Calu3 (cell line): ENCODE results near the gene GFY. TPM values are rescaled to one million over a fixed set of nuclear protein-coding genes. Genes with fewer than 3 reads are reported as not detected.

Source experiments
- BruUV-seq: library from RNA; stranded (reverse); fragments of 400-500 nt; replicated peaks from 2 replicates; lab custom pipeline; 2021; lab: Mats Ljungman, UMichigan
- CTCF ChIA-PET: fragments of 300-600 bp; sonication (Branson Sonifier 250); formaldehyde crosslinking; loops from one replicate; lab custom pipeline; 2022; ENCODE audit warnings: antibody characterized with exemption; lab: Charles Lee
- DNase-seq: peaks from one replicate; pipeline ENCODE4 v3.0.0; 2022
- H3K27ac Mint-ChIP-seq: one replicate; pipeline ENCODE4 v1.8.0; 2022; ENCODE audit warnings: mixed read lengths; ENCODE audit not compliant: unreplicated experiment
- H3K27me3 Mint-ChIP-seq: one replicate; pipeline ENCODE4 v1.8.0; 2022; ENCODE audit warnings: mixed read lengths; ENCODE audit not compliant: unreplicated experiment
- H3K36me3 Mint-ChIP-seq: one replicate; pipeline ENCODE4 v1.8.0; 2022; ENCODE audit warnings: mild to moderate bottlenecking, moderate library complexity, mixed read lengths; ENCODE audit not compliant: insufficient read depth, unreplicated experiment
- H3K4me1 Mint-ChIP-seq: one replicate; pipeline ENCODE4 v1.8.0; 2022; ENCODE audit warnings: mild to moderate bottlenecking, low read depth, mixed read lengths; ENCODE audit not compliant: unreplicated experiment
- H3K4me3 Mint-ChIP-seq: one replicate; pipeline ENCODE4 v1.8.0; 2022; ENCODE audit warnings: mild to moderate bottlenecking, low read depth, moderate library complexity, mixed read lengths; ENCODE audit not compliant: unreplicated experiment
- H3K9me3 Mint-ChIP-seq: one replicate; pipeline ENCODE4 v1.8.0; 2022; ENCODE audit warnings: low read depth, mixed read lengths; ENCODE audit not compliant: unreplicated experiment
- intact Hi-C: fragments of 100-400 bp; cut with micrococcal nuclease; formaldehyde crosslinking; loops from one replicate; pipeline ENCODE4 v1.10.0; 2022; ENCODE audit not compliant: unreplicated experiment
- total RNA-seq: library from RNA; stranded (reverse); gene quantifications from 2 replicates; pipeline ENCODE4 v1.2.3, GENCODE V29; 2022
- TF ChIP-seq, protein P1 (sequence below): fragments of 200-600 bp; IDR thresholded peaks from one replicate; pipeline ENCODE4 v1.8.0; 2022; ENCODE audit warnings: antibody characterized with exemption; ENCODE audit not compliant: unreplicated experiment

The GFY gene
- total RNA-seq, 1 experiment from 2014 or later = not detected

DNA sequence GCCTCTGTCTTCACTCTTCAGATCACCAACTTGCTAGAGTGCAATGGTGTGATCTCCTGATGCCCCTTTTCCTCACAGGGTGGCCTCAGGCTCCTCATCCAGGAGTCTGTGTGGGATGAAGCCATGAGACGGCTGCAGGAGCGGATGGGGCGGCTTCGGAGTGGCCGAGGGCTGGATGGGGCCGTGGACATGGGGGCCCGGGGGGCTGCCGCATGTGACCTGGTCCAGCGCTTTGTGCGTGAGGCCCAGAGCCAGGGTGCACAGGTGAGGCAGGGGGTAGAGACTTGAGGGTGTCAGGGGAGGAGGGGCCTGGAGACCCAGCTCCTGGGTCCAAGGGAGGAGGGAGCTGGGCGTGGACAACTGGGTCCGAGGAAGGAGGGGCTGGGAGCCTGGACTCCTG is 37.3 kb downstream of the GFY start:
- DNase-seq = no peak
- CTCF ChIA-PET = no interaction called here
- TF ChIP-seq, protein P1, sequence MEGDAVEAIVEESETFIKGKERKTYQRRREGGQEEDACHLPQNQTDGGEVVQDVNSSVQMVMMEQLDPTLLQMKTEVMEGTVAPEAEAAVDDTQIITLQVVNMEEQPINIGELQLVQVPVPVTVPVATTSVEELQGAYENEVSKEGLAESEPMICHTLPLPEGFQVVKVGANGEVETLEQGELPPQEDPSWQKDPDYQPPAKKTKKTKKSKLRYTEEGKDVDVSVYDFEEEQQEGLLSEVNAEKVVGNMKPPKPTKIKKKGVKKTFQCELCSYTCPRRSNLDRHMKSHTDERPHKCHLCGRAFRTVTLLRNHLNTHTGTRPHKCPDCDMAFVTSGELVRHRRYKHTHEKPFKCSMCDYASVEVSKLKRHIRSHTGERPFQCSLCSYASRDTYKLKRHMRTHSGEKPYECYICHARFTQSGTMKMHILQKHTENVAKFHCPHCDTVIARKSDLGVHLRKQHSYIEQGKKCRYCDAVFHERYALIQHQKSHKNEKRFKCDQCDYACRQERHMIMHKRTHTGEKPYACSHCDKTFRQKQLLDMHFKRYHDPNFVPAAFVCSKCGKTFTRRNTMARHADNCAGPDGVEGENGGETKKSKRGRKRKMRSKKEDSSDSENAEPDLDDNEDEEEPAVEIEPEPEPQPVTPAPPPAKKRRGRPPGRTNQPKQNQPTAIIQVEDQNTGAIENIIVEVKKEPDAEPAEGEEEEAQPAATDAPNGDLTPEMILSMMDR = no peak
- no peak overlapping the region for H3K4me3 Mint-ChIP-seq
- peaks cover 5% of the 10 kb centered on the region for H3K36me3 Mint-ChIP-seq
- intact Hi-C loops = no loop called here
- H3K27ac Mint-ChIP-seq = no peak overlapping the region
- H3K9me3 Mint-ChIP-seq = no peaks in the 10 kb centered on the region
- H3K27me3 Mint-ChIP-seq = no peaks in the 10 kb centered on the region
- no peaks in the 10 kb centered on the region for H3K4me1 Mint-ChIP-seq
- no TSS peak for BruUV-seq

- CTCF ChIA-PET = no interaction called here
- no TSS peak for BruUV-seq
These were observed 39.0 kb downstream of the GFY start for GRCh38 chr19:49463960-49464740.

DNA sequence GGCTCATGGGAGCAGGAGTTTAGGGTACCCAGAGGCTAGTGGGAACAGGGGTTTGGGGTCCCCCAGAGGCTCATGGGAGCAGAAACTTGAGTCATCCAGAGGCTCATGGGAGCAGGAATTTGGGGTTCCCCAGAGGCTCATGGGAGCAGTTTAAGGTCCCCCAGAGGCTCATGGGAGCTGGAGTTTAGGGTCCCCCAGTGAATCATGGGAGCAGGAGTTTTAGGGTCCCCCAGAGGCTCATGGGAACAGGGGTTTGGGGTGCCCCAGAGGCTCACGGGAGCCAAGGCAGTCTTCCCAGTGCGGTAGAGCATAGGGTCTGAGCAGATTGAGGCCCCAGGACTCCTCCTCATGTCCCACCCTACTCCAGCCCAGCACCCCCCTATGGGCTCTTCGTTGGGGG is 40.2 kb downstream of the GFY start:
- intact Hi-C loops = no loop called here

More at GRCh38 chr19:49463960-49464740, 39.0 kb downstream of the GFY start:
- peaks cover 5% of the 10 kb centered on the region for H3K36me3 Mint-ChIP-seq
- H3K27me3 Mint-ChIP-seq = no peaks in the 10 kb centered on the region
- H3K27ac Mint-ChIP-seq = no peak overlapping the region
- H3K9me3 Mint-ChIP-seq = no peaks in the 10 kb centered on the region
- intact Hi-C loops = no loop called here
- TF ChIP-seq, protein P1 = no peak
- DNase-seq = no peak
- H3K4me3 Mint-ChIP-seq = no peak overlapping the region
- H3K4me1 Mint-ChIP-seq = peaks cover 8% of the 10 kb centered on the region

DNA sequence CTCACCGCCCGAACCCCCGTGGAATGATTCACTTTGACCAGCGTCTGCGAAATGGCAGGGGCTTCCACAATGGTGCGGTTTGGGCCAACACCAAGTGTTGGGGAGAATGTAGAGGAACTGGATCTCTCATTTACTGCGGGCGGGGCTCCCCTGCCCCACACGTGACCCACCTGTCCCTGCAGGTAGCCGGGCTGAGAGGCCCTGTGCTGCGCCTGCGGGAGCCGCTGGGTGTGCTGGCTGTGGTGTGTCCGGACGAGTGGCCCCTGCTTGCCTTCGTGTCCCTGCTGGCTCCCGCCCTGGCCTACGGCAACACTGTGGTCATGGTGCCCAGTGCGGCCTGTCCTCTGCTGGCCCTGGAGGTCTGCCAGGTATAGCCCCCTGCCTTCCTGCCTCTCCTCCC is 43.0 kb downstream of the GFY start:
- intact Hi-C loops = no loop called here
- Mint-ChIP-seq H3K4me1 (peaks cover 9% of the 10 kb centered on the region), H3K9me3 (no peaks in the 10 kb centered on the region), H3K27me3 (no peaks in the 10 kb centered on the region), H3K4me3 (no peak overlapping the region), H3K27ac (no peak overlapping the region), H3K36me3 (peaks cover 5% of the 10 kb centered on the region)
- CTCF ChIA-PET = interaction anchor here (0.7 kb wide), 1 partner anchor 22 kb away, joined by 3 read pairs; no protein-coding TSS in a partner anchor
- no TSS peak for BruUV-seq
- DNase-seq = no peak
- TF ChIP-seq, protein P1 = no peak

More for the DNA sequence above, 40.2 kb downstream of the GFY start:
- TF ChIP-seq, protein P1 = no peak
- Mint-ChIP-seq H3K27me3 (no peaks in the 10 kb centered on the region), H3K4me3 (no peak overlapping the region), H3K9me3 (no peaks in the 10 kb centered on the region), H3K27ac (no peak overlapping the region), H3K36me3 (peaks cover 5% of the 10 kb centered on the region), H3K4me1 (peaks cover 9% of the 10 kb centered on the region)
- CTCF ChIA-PET = no interaction called here
- no peak for DNase-seq
- no TSS peak for BruUV-seq
